GM18858 (cell line): ENCODE measurements around the gene JAKMIP3.

ENCODE experiments used
- ATAC-seq: cut with Tn5 transposase; IDR thresholded peaks from one replicate; pipeline ENCODE4 v1.9.1; 2021; ENCODE audit not compliant: unreplicated experiment

JAKMIP3 gene

GRCh38 chr10:132065491-132066105 lies at the start of gene JAKMIP3:
Gene JAKMIP3 (plus strand): TSS chr10:132065946. CDS start chr10:132104809, 38,863 bp downstream.
- no peak for ATAC-seq

DNA sequence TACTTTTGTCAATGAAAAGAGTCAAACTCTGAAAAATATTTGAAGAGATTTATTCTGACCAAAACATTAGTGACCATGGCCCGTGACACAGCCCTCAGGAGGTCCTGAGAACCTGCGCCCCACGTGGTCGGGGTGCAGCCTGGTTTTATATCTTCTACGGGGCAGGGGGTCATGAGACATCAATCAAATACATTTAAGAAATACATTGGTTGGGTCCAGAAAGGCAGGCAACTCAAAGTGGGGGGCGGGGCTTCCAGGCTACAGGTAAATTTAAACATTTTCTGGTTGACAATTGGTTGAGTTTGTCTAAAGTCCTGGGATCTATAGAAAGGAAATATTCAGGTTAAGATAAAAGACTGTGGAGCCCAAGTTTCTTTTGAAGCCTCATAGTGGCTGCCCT lies 49.2 kb upstream of the JAKMIP3 start:
- ATAC-seq = no peak

GRCh38 chr10:132018446-132018845 lies 47.3 kb upstream of the JAKMIP3 start:
- ATAC-seq = no peak

DNA sequence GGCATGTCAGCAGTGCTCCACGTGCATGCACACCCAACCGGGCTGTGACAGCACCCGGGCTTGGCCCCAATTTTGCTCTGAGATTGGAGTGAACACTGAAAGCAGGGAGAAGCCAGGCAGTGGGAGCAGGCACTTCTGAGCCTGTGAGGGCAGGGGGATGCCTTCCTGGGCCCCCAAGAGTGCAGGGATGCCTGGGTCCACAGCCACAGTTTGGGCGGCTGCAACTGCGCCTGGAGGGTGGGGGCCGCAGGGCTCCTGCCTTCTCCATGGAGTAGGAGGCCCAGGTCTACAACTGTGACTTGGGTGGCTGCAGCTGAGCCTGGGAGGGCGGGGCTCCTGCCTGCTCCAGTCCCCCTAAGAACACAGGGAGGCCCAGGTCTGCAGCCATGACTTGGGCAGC lies 46.4 kb upstream of the JAKMIP3 start:
- no peak for ATAC-seq

DNA sequence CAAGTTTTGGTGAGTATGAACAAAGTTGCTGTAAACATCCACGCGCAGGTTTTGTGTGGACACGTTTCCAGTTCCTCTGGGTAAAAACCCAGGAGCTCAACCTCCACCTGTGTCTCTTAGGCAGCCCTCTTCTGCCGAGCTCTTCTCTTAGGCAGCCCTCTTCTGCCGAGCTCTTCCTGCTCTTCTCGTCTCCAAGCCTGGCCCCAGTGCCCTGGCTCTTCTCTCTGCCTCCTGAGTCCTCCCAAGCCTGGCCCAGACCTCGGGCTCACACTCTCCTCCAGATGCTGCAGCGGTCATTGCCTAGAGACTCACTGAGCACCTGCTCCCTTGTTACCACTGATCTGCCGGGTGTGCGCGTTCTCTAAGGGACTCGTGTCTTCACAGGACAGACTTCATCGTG lies 45.3 kb upstream of the JAKMIP3 start:
- no peak for ATAC-seq

DNA sequence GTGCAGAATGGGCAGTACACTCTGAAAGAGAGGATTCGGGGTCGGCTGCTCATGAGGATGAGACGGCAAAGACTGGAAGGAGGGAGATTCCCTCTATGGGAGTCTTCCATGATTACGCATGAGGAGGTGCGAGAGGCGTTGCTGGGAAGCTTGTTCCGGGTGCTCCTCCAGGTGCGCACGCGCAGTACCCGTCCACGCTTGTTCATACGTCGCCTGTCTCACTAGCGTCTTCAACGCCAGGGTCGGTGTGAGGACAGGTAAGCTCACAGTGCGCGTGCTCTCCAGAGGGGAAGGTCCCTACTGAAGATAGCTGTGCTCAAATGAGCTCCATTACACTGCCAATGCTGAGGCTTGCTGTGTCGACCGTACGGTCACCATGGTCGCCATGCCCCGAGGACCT lies 44.7 kb upstream of the JAKMIP3 start:
- ATAC-seq = no peak

DNA sequence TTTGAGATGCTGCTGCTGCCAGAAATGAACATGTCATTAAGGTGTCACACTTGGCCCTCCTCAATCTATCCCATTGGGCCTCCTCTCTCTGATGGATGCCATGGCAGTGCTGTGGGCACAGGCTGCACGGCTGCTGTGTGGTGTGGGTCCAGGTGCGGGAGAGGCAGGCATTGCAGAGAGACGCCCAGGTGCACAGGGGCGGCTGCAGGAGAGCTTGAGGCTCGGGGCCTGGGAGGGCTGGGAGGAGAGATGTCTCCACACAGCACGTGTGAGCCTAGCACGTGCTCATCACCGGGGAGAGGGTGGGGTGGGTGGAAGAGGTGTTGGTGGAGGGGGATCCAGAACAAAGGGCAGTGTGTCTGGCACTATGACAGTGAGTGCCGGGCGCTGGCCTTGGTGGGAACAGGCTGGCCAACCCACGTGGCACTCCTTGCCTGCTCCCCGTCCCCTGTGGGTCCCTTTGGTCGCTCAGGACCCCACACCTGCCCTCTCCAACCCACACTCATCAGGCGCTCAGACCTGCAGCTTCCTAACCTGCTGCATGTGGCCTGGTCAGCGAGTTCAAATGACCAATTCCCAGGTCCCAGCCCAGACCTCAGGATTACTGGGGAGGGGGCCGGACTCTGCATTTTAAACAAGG lies 44.1 kb upstream of the JAKMIP3 start:
- no peak for ATAC-seq

DNA sequence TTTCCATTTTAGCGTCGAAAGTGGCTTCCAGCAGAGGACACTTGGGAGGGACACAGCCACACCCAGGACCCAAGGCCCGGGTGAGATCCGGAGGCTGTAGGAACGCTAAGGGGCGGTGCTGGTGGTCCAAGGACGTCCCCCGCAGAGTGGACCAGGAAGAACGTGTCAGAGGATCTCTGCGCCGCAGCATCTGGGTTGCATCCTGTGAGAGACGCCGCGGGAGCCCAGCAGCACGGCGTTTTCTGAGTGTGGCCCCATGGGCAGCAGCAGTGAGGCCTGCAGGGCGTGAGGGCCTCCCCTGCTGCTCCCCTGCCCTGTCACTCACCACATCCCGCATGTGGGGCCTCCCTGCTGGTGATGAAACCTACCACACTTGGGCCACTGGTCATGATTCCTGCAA lies 43.5 kb upstream of the JAKMIP3 start:
- ATAC-seq = no peak

- ATAC-seq = peak; percentile 49
These were observed 42.5 kb upstream of the JAKMIP3 start for GRCh38 chr10:132023092-132023811.

DNA sequence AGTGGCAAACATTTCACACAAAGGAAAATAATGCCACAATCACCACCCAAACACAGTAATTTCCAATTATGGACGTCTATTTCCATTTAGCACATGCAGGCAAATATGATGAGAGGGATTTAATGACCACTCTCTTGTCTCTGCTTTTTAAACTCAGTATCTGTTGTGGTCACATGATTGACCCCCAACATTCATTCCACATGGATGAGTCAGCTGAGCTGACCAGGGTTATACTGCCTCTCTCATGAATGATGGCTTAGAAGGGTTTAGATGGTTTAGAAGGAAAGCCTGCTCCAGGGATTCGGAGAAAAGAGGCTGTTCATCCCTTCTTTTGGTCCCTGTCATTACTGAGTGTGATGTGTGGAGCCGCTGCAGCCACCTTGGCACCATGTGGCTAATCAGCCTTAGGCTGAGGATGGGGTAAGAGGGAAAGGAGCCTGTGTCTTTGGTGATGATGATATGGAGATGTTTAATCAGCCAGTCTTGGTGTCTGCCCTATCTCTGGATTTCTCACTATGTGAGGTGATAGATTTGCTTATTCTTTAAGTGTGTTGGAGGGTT lies 38.2 kb upstream of the JAKMIP3 start:
- no peak for ATAC-seq

DNA sequence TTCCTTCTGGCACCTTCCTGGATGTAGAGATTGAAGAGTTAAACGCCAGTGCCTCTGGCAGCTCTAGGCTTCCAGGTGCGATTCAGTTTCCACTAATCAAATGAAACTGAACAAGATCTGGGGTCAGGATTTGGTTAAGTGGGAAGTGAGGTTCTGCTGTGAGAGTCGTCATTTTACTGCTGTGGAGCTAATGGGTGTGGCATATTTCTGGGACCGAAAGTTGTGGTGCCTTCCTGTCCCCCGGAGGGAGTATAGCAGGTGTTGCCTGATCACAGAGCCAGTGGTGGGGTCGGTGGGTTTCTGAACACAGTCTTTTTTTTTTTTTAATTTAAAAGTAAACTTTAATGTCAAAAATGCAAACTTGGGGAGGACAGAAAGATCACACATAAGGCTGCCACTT lies 37.0 kb upstream of the JAKMIP3 start:
- no peak for ATAC-seq

DNA sequence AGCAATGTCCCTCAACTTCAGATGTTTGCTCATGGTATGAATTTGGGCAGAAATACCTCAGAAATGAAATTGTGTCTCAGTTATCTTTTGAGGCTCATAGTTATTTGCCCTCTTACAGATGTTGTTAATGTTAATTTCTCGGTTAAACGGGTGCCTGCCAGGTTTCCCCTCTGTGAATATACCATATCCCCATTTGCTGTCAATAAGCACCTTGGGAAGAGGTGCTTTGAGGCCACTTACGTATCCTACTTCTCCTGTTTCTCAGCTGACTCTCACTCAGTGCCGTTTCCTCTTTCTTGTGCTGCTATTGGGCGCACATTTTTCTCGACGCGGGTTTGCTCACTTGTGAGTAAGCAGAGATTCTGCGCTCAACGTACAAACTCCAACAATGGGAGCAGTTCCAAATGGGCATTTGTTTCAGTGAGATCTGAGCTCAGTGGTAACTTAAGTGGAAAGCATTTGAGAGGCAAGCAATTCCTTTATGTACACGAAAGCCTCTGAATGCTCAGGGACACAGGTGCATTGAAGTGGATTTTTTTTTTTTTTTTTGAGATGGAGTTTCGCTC lies 34.8 kb upstream of the JAKMIP3 start:
- no peak for ATAC-seq

- ATAC-seq = no peak
These were observed 32.1 kb upstream of the JAKMIP3 start for GRCh38 chr10:132033632-132034031.

GRCh38 chr10:132035476-132035875 lies 30.3 kb upstream of the JAKMIP3 start:
- ATAC-seq = no peak

DNA sequence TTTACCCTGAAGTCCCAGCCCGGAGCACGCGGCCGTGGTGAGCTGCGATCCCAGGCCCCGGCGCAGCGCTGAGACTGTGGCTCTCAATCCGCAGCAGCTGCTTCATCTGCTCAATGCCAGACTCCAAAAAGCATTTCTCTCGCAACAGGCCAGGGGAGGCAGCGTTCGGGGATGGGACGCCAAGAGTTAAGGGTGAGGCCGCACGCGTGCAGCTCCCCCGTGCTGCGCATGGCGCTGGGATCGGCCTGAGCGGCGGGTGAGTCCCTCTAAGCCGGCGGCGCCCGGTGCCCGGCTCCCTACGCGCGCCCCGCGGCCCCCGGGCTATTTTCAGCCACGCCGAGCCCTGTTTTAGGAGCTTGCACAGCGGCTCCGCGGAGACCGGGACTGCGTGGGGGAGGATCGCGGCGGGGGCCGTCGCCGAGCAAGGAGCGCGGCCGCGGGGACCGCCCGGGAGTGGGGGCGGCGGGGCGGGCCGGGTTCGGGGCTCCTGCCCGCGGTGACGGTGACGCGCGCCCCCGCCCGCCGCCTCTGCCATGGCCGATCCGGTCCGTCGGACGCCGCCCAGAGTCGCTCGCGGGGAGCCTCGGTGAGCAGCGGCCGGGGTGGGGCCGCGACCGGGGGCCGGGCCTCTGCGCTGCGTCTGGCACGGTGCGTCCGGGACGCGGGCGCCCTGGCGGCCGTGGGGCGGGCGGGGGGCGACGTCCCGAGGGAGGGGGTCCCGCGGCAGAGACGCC lies 29.4 kb upstream of the JAKMIP3 start:
- no peak for ATAC-seq

DNA sequence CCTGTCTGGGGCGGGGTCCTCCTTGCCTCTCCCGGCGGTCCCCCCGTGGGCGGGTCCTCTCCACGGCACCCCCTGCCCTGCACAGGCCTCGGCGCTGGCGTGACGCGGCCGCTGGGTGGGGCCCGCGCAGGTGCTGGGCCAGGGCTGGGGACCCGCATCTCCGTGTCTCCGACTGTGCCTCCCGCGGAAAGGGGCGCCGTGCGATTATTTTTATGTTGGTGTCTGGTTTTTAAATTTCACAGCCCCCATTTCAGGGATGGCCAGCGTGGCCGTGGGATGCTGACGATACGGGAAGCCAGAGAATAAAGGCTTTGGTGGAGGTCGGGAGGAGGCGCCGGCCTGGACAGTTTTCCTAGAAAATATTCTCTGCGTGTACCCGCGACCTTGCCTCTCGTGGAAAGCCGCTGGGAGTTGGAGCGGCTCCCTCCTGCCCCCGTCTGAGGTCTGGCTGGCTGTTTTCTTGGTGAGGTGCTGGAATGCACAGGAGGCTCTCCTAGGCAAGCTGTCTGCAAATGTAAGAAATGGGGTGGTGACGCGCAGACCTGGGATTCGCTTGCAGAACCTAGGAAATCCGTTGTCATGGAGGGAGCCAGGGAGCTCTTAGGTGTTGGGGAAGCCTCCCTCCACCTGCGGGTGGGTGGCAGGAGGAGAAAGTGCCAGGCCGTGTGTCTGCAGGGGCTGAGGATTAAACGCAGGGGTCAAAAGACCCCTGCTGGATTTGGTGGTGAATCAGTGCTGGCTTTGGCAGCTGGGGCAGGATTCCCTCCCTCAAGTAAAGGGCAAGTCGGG lies 28.7 kb upstream of the JAKMIP3 start:
- no peak for ATAC-seq

DNA sequence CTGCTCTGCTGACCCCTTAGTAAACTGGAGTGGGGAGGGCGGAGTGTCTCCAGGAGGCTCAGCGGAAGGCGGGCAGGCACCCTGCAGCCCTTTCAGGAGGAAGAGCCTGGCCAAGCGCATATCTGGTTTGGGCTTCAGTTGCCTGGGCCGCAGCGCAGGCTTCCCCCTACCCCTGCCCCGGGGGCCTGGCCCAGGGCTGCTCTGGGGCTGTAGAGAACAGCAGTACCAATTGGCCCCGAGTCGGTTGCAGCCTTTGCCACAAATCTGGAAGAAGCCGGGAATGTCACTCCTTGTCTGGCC lies 28.1 kb upstream of the JAKMIP3 start:
- ATAC-seq = no peak

DNA sequence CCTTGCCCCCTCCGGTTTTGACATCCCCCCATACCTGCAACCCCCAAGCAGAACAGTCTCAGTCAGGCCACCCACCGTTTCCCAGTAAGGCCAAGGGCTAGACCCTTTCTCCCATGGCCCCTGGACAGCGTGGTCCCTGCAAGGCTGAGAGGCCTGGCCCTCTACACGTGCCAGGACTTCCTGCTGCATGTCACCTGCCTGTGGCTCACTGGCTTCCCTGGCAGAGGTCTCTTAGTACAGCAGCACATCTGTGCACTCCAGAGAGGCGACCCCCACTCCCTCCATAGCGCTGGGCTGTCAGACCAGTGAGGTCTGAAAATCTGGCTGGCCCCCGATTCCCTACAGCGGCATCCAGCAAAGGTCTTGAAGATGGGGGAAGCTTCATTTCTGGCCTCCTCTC lies 26.4 kb upstream of the JAKMIP3 start:
- no peak for ATAC-seq

DNA sequence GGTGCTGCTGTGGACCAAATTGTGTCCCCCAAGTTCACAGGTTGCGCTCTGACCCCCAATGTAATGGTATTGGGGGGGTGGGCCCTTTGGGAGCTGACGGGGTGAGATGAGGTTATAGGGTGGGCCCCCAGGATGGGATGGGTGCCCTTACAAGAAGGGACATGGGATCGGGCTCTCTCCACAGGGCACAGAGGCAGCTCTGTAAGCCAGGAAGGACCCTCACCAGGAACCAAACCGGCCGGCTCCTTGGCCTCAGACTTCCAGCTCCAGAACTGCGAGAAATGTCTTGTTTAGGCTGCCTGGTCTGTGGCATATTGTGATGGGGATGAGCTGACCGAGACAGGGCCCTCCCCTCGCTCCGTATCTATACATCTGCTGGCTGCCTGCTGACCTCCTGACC lies 25.7 kb upstream of the JAKMIP3 start:
- ATAC-seq = no peak

GRCh38 chr10:132041340-132041739 lies 24.4 kb upstream of the JAKMIP3 start:
- no peak for ATAC-seq
